ENCODE results near the gene KRTAP9-2.
"Not testable (repeated sequence)": the region's sequence is repeated elsewhere in the genome, so short reads cannot be mapped to it uniquely, and the experiment has no call there.

The KRTAP9-2 gene

DNA sequence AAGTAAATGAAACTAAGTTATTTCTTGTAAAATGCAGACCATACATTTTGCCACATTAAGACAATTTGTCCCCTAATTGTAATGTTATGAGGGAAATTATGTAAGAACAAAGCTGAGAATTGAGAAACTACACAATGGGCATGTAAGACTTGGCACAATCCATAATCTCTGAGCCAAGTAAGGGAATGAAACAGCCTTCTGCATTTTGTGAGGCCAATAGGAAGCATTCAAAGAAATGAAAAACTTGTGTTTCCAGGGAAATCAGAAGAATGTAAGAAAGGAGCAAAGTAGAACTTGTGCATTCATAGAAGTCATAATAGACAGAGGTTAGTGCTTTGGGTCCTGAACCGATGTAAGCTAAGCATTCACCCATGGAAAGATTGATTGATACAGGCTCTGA, 24.8 kb downstream of the KRTAP9-2 start:
- TF ChIP-seq, protein P1, sequence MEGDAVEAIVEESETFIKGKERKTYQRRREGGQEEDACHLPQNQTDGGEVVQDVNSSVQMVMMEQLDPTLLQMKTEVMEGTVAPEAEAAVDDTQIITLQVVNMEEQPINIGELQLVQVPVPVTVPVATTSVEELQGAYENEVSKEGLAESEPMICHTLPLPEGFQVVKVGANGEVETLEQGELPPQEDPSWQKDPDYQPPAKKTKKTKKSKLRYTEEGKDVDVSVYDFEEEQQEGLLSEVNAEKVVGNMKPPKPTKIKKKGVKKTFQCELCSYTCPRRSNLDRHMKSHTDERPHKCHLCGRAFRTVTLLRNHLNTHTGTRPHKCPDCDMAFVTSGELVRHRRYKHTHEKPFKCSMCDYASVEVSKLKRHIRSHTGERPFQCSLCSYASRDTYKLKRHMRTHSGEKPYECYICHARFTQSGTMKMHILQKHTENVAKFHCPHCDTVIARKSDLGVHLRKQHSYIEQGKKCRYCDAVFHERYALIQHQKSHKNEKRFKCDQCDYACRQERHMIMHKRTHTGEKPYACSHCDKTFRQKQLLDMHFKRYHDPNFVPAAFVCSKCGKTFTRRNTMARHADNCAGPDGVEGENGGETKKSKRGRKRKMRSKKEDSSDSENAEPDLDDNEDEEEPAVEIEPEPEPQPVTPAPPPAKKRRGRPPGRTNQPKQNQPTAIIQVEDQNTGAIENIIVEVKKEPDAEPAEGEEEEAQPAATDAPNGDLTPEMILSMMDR (IDR thresholded peaks at IDR 0.05; ENCODE audit: insufficient read depth, low read depth, low read length, missing control alignments): no peak
- H3K4me3 ChIP-seq (ENCODE audit: low read depth, low read length): no peak overlapping the region
- no peak for DNase-seq (ENCODE audit: low read depth)

DNA sequence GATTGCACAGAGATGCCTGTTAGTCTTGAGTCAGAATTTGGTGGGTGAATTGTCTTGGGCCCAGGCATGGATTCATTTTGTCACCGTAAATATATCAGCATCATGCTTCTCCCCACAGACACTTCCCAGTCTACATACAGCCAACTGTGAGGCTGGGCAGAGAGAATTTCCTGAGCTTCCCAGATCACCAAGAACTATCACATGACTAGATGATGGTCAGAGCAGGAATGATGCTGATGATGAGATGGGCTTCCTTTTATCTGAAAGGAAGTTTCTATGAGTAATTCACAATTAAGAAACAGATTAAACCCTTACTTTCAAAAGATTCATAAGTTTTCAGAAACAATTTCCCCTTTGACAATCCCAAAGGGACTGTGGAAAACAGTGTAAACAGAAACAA, 28.4 kb downstream of the KRTAP9-2 start:
- H3K4me3 ChIP-seq (ENCODE audit: low read depth, low read length): no peak overlapping the region
- DNase-seq (ENCODE audit: low read depth): no peak
- TF ChIP-seq, protein P1 (IDR thresholded peaks at IDR 0.05; ENCODE audit: insufficient read depth, low read depth, low read length, missing control alignments): no peak

DNA sequence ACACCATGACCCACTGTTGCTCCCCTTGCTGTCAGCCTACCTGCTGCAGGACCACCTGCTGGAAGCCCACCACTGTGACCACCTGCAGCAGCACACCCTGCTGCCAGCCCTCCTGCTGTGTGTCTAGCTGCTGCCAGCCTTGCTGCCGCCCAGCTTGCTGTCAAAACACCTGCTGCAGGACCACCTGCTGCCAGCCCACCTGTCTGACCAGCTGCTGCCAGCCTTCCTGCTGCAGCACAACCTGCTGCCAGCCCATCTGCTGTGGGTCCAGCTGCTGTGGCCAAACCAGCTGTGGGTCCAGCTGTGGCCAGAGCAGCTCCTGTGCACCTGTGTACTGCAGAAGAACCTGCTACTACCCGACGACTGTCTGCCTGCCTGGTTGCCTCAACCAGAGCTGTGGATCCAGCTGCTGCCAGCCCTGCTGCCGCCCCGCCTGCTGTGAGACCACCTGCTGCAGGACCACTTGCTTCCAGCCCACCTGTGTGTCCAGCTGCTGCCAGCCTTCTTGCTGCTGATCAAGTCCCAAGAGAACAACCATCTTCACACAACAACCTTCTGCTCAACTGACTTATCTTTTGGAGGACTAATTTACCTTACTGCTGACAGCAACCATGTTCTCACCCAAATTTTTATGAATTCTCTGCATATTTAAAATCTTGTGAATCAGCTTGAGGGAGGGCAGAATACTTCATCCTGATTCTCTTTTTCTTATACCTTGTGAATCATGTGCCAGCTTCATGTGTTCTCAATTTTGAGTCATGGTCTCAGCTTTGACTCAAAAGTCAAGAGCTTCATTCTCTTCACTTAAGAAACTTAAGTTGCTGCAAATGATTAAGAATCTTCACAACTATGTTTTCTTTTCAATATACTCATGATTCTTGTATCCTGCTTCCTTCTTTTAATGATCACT, 29.2 kb downstream of the KRTAP9-2 start, which contains the start of gene KRTAP9-9:
Gene KRTAP9-9 (plus strand): TSS at position 4 of the 910 bp plus-strand sequence.
- DNase-seq (ENCODE audit: low read depth): not testable (repeated sequence)

DNA sequence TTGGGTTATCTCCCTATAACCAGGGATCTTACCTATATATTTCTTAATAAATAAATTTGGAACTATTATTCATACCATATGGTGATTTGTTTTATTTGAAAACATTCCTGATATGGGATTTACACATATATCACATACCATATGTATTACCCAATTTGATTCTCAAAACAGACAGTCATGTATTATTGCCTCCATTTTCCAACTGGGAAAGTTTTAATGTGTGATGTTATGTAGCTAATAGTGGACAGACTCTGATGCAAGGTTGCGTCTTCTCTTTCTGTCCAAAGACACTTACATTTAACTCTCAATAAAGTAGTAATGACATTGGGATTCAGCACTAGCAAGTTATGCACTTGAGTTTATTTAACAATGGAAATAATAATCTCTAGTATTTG, 29.8 kb downstream of the KRTAP9-2 start:
- no peak for DNase-seq (ENCODE audit: low read depth)
- TF ChIP-seq, protein P1 (IDR thresholded peaks at IDR 0.05; ENCODE audit: insufficient read depth, low read depth, low read length, missing control alignments): no peak
- H3K4me3 ChIP-seq (ENCODE audit: low read depth, low read length): no peak overlapping the region

More for the DNA sequence above, 29.2 kb downstream of the KRTAP9-2 start, which contains the start of gene KRTAP9-9:
- not testable (repeated sequence) for H3K4me3 ChIP-seq (ENCODE audit: low read depth, low read length)

DNA sequence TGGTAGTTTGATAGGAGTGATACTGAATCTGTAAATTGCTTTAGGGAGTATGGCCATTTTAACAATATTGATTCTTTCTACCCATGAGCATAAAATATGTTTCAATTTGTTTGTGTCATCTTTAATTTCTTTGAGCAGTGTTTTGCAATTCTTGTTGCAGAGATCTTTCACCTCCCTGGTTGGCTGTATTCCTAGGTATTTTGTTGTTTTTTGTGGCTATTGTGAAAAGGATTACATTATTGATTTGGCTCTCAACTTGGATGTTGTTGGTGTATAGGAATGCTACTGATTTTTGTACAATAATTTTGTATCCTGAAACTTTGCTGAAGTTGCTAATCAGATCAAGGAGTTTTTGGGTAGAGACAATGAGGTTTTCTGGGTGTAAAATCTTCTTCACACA, 32.0 kb downstream of the KRTAP9-2 start:
- TF ChIP-seq, protein P1 (IDR thresholded peaks at IDR 0.05; ENCODE audit: insufficient read depth, low read depth, low read length, missing control alignments): no peak
- no peak overlapping the region for H3K4me3 ChIP-seq (ENCODE audit: low read depth, low read length)
- no peak for DNase-seq (ENCODE audit: low read depth)

DNA sequence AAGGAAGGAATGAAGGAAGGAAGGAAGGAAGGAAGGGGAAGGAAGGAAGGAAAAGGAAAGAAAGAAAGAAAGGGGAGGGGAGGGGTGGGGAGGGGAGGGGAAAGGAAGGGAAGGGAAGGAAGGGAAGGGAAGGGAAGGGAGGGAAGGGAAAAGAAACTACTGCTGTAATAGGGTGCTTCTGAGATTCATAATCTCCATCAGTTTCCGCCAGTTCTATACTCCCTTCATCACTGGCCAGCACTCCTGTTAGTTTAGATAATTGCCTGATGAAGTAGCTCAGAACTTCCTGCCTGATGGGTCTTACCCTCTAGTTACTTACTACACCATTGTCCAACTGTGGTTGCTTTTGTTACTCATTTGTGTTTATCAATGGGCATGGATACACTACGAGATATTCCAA, 36.8 kb downstream of the KRTAP9-2 start:
- DNase-seq (ENCODE audit: low read depth): no peak
- no peak overlapping the region for H3K4me3 ChIP-seq (ENCODE audit: low read depth, low read length)
- TF ChIP-seq, protein P1 (IDR thresholded peaks at IDR 0.05; ENCODE audit: insufficient read depth, low read depth, low read length, missing control alignments): no peak

DNA sequence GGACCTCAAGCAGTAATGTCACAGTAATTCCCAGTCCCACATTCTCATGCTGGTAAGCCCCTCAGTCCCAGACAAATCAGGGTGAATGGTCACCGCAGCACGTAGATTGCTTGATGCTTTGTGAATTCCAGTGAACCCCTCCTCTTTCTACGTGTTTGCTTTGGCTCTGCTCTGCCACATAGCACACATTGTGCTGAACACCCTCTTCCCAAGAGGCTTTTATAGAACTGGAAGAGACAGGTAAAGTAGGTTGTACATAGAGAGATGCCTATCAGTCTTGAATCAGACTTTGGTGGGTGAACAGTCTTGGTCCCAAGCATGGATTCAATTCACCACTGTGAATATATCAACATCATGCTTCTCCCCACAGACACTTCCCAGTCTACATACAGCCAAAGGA, 38.2 kb downstream of the KRTAP9-2 start:
- TF ChIP-seq, protein P1 (IDR thresholded peaks at IDR 0.05; ENCODE audit: insufficient read depth, low read depth, low read length, missing control alignments): no peak
- no peak overlapping the region for H3K4me3 ChIP-seq (ENCODE audit: low read depth, low read length)
- DNase-seq (ENCODE audit: low read depth): no peak
